ENCODE results near the gene HSDL2.

- TF ChIP-seq EP300 (IDR thresholded peaks at IDR 0.05; ENCODE audit: borderline replicate concordance) (no peak), TAF1 (IDR thresholded peaks at IDR 0.05; ENCODE audit: low read depth) (no peak)
These were observed 54.6 kb downstream of the HSDL2 start for GRCh38 chr9:112434487-112434886.
